SK-N-SH treated with all-trans-retinoic acid at 6 μM for 48 hours (cell line): ENCODE data around the gene CHST5.

Experiments used
- CSDC2 ChIP-seq: fragments of 250-450 bp; sonication (Bioruptor Pico); IDR thresholded peaks from 2 replicates; pipeline ENCODE4 v1.5.0; 2020; ENCODE audit warnings: mild to moderate bottlenecking, moderate library complexity
- ESRRG ChIP-seq: fragments of 250-450 bp; sonication (Bioruptor Pico); IDR thresholded peaks from 2 replicates; pipeline ENCODE4 v1.6.1; 2021; ENCODE audit warnings: mild to moderate bottlenecking
- RARB ChIP-seq: fragments of 250-450 bp; sonication (Bioruptor Pico); IDR thresholded peaks from 2 replicates; pipeline ENCODE4 v1.8.0; 2021; ENCODE audit warnings: mild to moderate bottlenecking, moderate library complexity
- TSHZ2 ChIP-seq: fragments of 250-450 bp; sonication (Bioruptor Pico); IDR thresholded peaks from 2 replicates; pipeline ENCODE4 v1.5.0; 2020; ENCODE audit warnings: mild to moderate bottlenecking, moderate library complexity
- ZFP3 ChIP-seq: fragments of 250-450 bp; sonication (Bioruptor Pico); IDR thresholded peaks from 2 replicates; pipeline ENCODE4 v1.5.0; 2020; ENCODE audit warnings: mild to moderate bottlenecking, moderate library complexity
- TF ChIP-seq, protein P1 (sequence below): fragments of 250-450 bp; sonication (Bioruptor Pico); IDR thresholded peaks from 2 replicates; pipeline ENCODE4 v1.5.1; 2021; ENCODE audit warnings: mild to moderate bottlenecking, moderate library complexity
- TF ChIP-seq, protein P2 (sequence below): fragments of 250-450 bp; sonication (Bioruptor Pico); IDR thresholded peaks from 2 replicates; pipeline ENCODE4 v1.5.1; 2020; ENCODE audit warnings: low read depth, mild to moderate bottlenecking, moderate library complexity

- TF ChIP-seq TSHZ2 (no peak), ZFP3 (CRISPR knock-in tag) (no peak), CSDC2 (CRISPR knock-in tag) (no peak), ESRRG (no peak), RARB (CRISPR knock-in tag) (no peak)
- TF ChIP-seq, protein P1, sequence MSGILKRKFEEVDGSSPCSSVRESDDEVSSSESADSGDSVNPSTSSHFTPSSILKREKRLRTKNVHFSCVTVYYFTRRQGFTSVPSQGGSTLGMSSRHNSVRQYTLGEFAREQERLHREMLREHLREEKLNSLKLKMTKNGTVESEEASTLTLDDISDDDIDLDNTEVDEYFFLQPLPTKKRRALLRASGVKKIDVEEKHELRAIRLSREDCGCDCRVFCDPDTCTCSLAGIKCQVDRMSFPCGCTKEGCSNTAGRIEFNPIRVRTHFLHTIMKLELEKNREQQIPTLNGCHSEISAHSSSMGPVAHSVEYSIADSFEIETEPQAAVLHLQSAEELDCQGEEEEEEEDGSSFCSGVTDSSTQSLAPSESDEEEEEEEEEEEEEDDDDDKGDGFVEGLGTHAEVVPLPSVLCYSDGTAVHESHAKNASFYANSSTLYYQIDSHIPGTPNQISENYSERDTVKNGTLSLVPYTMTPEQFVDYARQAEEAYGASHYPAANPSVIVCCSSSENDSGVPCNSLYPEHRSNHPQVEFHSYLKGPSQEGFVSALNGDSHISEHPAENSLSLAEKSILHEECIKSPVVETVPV (CRISPR knock-in tag) = no peak
- TF ChIP-seq, protein P2, sequence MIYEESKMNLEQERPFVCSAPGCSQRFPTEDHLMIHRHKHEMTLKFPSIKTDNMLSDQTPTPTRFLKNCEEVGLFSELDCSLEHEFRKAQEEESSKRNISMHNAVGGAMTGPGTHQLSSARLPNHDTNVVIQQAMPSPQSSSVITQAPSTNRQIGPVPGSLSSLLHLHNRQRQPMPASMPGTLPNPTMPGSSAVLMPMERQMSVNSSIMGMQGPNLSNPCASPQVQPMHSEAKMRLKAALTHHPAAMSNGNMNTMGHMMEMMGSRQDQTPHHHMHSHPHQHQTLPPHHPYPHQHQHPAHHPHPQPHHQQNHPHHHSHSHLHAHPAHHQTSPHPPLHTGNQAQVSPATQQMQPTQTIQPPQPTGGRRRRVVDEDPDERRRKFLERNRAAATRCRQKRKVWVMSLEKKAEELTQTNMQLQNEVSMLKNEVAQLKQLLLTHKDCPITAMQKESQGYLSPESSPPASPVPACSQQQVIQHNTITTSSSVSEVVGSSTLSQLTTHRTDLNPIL (CRISPR knock-in tag) = no peak
Measured at GRCh38 chr16:75535901-75536300, at the start of gene CHST5.
